ENCODE measurements around the gene TEX26. TPM values are rescaled to one million over a fixed set of nuclear protein-coding genes. Genes with fewer than 3 reads are reported as not detected.

TEX26 gene
- total RNA-seq, 2 donors from 2014 or later, result not detected

- peak overlapping the region; percentile 59 to 64 for H3K27ac ChIP-seq
- H3K36me3 ChIP-seq, result no peaks in the 10 kb centered on the region
- TF ChIP-seq CTCF (IDR thresholded peaks at IDR 0.05), result no peak
- DNase-seq (ENCODE audit: low spot score), result peak; percentile 87
- H3K4me1 ChIP-seq, result peaks cover 0 to 13% of the 10 kb centered on the region in 2 donors
- no peaks in the 10 kb centered on the region for H3K27me3 ChIP-seq
- no peaks in the 10 kb centered on the region for H3K9me3 ChIP-seq
- no peak overlapping the region for H3K4me3 ChIP-seq
Measured at GRCh38 chr13:30895773-30896172, 36.7 kb upstream of the TEX26 start.

- Histone ChIP-seq H3K9me3 (no peaks in the 10 kb centered on the region), H3K27ac (peak overlapping the region; percentile 54 to 75), H3K4me1 (peaks cover 0 to 13% of the 10 kb centered on the region in 2 donors), H3K4me3 (no peak overlapping the region), H3K36me3 (no peaks in the 10 kb centered on the region), H3K27me3 (no peaks in the 10 kb centered on the region)
- no peak for TF ChIP-seq CTCF (IDR thresholded peaks at IDR 0.05)
- DNase-seq (ENCODE audit: low spot score), result no peak
Measured at GRCh38 chr13:30898070-30898469, 34.4 kb upstream of the TEX26 start.

DNA sequence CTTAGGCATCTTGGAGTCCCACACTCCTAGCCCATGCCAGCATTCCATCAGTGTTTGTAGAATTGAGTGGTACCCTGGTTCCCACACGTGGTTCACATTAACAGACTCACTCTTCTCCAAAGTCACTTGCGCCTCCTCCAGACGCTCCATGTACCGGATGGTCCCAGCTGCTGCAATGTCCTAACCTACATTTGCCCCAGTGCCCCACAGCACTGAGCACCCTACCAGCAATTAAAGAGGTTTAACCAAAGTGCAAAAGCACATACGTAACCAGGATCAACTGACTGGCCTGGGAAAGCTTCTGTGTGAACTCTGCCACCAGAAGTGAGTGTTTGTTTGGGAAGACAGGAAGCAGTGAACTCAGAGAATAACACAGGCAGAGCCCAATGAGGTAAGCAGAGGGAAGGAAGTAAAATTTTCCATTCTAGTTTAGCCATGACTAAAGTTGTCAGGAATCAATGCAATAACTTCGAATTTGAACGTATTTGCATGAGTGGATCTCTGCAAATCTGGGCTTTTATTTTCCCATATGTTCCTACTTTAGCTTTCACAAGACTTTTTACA, 33.7 kb upstream of the TEX26 start:
- Histone ChIP-seq H3K36me3 (no peaks in the 10 kb centered on the region), H3K27ac (peak overlapping the region; percentile 54 to 75), H3K4me1 (peaks cover 0 to 13% of the 10 kb centered on the region in 2 donors), H3K27me3 (no peaks in the 10 kb centered on the region), H3K9me3 (no peaks in the 10 kb centered on the region), H3K4me3 (no peak overlapping the region)
- no peak for TF ChIP-seq CTCF (IDR thresholded peaks at IDR 0.05)
- DNase-seq (ENCODE audit: low spot score), result peak; percentile 83

DNA sequence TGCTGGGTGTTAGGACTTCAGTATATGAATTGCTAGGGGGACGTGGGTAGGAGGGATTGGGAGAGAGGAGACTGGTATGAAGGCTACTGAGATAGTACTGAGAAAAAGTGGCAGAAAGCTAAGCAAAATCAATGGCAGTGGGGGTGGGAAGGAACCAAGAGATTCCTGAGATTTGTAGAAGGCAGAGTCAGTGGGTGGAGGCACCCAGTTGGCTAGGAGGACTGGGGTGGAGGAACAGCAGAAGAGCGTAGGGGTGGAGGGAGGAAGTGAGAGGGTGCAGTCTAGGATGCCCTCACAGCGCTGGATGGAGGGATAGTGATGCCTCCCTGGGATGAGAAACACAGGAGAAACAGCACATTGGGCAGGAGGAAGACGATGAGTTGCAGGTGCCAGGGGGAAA, 32.0 kb upstream of the TEX26 start:
- Histone ChIP-seq H3K4me1 (peaks cover 0 to 14% of the 10 kb centered on the region in 2 donors), H3K9me3 (no peaks in the 10 kb centered on the region)

DNA sequence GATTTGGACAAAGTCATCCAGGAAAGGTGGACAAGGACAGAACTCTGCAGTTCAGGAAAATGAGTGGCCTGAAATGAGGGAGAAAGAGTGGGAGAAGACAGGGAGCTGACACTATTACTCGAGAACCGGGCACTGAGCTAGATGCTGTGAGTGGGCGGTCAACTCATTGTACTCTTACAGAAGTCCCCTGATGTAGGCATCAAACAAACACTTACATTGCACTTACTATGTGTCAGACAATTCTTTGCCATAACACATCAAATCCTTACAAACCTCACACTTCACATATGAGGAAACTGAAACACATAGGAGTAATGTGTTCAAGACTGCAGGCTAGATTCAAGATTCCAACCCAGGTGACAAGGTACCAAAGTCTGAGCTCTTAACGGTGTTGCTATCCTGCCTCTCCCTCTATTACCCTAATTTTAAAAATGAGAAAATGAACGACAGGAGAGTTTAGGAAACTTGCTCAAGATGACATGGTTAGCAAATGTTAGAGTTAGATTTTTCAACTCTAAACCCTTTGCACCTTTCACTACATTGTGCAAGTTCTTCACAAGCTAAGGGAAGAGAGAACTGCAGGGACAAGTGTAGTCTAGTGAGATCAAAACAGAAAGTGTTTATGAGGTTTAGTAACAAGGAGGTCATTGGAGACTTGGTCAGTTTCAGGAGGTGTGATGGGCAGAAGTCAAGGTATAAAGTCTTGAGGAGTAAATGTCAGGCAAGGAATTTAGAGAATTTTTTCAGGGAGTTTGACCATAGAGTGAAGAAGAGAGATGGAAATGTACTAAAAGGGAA, 31.3 kb upstream of the TEX26 start:
- Histone ChIP-seq H3K4me3 (no peak overlapping the region), H3K36me3 (no peaks in the 10 kb centered on the region), H3K9me3 (no peaks in the 10 kb centered on the region), H3K27me3 (no peaks in the 10 kb centered on the region), H3K4me1 (peaks cover 0 to 21% of the 10 kb centered on the region in 2 donors), H3K27ac (no peak overlapping the region)
- no peak for DNase-seq (ENCODE audit: low spot score)
- TF ChIP-seq CTCF (IDR thresholded peaks at IDR 0.05), result no peak

More for the DNA sequence above, 32.0 kb upstream of the TEX26 start:
- DNase-seq (ENCODE audit: low spot score), result no peak
- no peak overlapping the region for H3K4me3 ChIP-seq
- no peak for TF ChIP-seq CTCF (IDR thresholded peaks at IDR 0.05)
- H3K27ac ChIP-seq, result no peak overlapping the region
- no peaks in the 10 kb centered on the region for H3K27me3 ChIP-seq
- no peaks in the 10 kb centered on the region for H3K36me3 ChIP-seq

Data from right atrium auricular region (tissue), 2 donors.